ENCODE measurements around the gene RERE.

GRCh38 chr1:8649027-8649426 is 168.4 kb downstream of the RERE start:
- TF ChIP-seq CTCF (IDR thresholded peaks at IDR 0.05) = no peak
- TF ChIP-seq POLR2AphosphoS5 (IDR thresholded peaks at IDR 0.05) = no peak
